ENCODE measurements around the gene SUSD6. TPM values are rescaled to one million over a fixed set of nuclear protein-coding genes. Genes with fewer than 3 reads are reported as not detected.

SUSD6 gene
- total RNA-seq, 3 donors from 2014 or later (not counting 1 experiment from before 2014, with no cell fraction given): 119 to 144 (median 140) TPM

DNA sequence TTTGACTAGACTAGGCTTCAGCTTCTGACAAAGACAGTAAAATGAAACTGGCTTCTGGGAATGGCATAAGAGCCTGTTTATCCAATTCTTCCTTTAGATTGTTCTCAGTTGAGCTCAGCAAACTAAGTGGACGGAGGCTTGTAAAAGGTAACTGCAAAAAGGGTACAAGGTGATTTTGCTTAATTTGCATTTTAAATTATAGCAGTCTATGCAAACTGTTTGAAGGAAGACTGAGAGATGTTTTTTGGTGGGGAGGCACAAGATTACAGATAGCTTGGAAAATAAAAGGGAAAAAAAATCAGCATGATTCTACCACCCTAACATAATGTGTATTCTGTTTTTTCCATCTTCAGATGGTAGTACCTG is 5.0 kb downstream of the SUSD6 start:
- Mint-ChIP-seq H3K4me3 (peak overlapping the region; percentile 89), H3K4me1 (peaks cover 88 to 93% of the 10 kb centered on the region in 2 donors), H3K27me3 (ENCODE audit: low read depth in 2 of 2) (no peaks in the 10 kb centered on the region), H3K9me3 (no peaks in the 10 kb centered on the region), H3K27ac (peak overlapping the region; percentile 95 to 96), H3K36me3 (no peaks in the 10 kb centered on the region)
- ATAC-seq: no peak
- DNase-seq: no peak
- Histone ChIP-seq H3K4me1 (ENCODE audit: control insufficient read depth, insufficient read depth, low read length) (peaks cover 62% of the 10 kb centered on the region), H3K36me3 (ENCODE audit: control insufficient read depth, insufficient read depth, low read length) (no peaks in the 10 kb centered on the region), H3K9me3 (ENCODE audit: control insufficient read depth, insufficient read depth, low read length) (no peaks in the 10 kb centered on the region), H3K27ac (ENCODE audit: low read length) (peak overlapping the region; percentile 76), H3K4me3 (ENCODE audit: low read length) (no peak overlapping the region), H3K27me3 (ENCODE audit: control insufficient read depth, insufficient read depth, low read length) (no peaks in the 10 kb centered on the region)
- TF ChIP-seq, protein P1, sequence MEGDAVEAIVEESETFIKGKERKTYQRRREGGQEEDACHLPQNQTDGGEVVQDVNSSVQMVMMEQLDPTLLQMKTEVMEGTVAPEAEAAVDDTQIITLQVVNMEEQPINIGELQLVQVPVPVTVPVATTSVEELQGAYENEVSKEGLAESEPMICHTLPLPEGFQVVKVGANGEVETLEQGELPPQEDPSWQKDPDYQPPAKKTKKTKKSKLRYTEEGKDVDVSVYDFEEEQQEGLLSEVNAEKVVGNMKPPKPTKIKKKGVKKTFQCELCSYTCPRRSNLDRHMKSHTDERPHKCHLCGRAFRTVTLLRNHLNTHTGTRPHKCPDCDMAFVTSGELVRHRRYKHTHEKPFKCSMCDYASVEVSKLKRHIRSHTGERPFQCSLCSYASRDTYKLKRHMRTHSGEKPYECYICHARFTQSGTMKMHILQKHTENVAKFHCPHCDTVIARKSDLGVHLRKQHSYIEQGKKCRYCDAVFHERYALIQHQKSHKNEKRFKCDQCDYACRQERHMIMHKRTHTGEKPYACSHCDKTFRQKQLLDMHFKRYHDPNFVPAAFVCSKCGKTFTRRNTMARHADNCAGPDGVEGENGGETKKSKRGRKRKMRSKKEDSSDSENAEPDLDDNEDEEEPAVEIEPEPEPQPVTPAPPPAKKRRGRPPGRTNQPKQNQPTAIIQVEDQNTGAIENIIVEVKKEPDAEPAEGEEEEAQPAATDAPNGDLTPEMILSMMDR (IDR thresholded peaks at IDR 0.05): no peak
- 86% methylated on average over 1 of the region's 1 CpG for WGBS (ENCODE audit: insufficient coverage)
- intact Hi-C loops (cut with micrococcal nuclease): loop anchor here (10.0 kb wide), 1 partner anchor 822 kb away; the partner anchor contains the start of gene ZFP36L1

DNA sequence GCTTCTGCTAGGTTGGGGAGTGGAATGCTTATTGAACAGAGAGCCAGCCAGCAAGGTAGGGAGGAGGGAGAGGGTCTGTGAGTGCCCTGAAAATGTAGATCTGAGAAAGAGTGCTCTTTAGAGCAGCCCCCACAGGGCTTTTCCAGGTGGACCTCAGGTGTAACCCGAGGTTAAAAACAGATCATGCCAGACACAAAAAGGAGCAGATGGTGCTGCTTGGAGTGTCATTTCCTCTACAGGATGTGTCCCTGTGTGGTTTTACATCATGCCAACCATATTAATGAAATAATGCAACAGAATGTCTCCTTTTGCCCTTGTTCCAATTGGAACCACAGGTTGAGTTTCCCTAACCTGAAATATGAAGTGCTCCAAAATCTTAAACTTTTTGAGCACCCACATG is 6.4 kb downstream of the SUSD6 start:
- no peaks in the 10 kb centered on the region for H3K27me3 ChIP-seq (ENCODE audit: control insufficient read depth, insufficient read depth, low read length)
- Mint-ChIP-seq H3K4me3 (no peak overlapping the region), H3K27me3 (ENCODE audit: low read depth in 2 of 2) (no peaks in the 10 kb centered on the region), H3K4me1 (peaks cover 88 to 97% of the 10 kb centered on the region in 2 donors), H3K27ac (peak overlapping the region; percentile 95 to 96), H3K9me3 (no peaks in the 10 kb centered on the region), H3K36me3 (no peaks in the 10 kb centered on the region)
- H3K27ac ChIP-seq (ENCODE audit: low read length): peak overlapping the region; percentile 26
- DNase-seq (peak in 1 of 2 donors; percentile 45), ATAC-seq (no peak)
- TF ChIP-seq, protein P1 (IDR thresholded peaks at IDR 0.05): no peak
- 0% methylated on average over 1 of the region's 1 CpG for WGBS (ENCODE audit: insufficient coverage)
- no peaks in the 10 kb centered on the region for H3K9me3 ChIP-seq (ENCODE audit: control insufficient read depth, insufficient read depth, low read length)
- H3K4me3 ChIP-seq (ENCODE audit: low read length): no peak overlapping the region
- intact Hi-C loops (cut with micrococcal nuclease): loop anchor here (2.0 to 10.0 kb wide), 2 partner anchors 37 to 823 kb away; partner anchors contain the start of gene ZFP36L1
- peaks cover 60% of the 10 kb centered on the region for H3K4me1 ChIP-seq (ENCODE audit: control insufficient read depth, insufficient read depth, low read length)
- H3K36me3 ChIP-seq (ENCODE audit: control insufficient read depth, insufficient read depth, low read length): no peaks in the 10 kb centered on the region

DNA sequence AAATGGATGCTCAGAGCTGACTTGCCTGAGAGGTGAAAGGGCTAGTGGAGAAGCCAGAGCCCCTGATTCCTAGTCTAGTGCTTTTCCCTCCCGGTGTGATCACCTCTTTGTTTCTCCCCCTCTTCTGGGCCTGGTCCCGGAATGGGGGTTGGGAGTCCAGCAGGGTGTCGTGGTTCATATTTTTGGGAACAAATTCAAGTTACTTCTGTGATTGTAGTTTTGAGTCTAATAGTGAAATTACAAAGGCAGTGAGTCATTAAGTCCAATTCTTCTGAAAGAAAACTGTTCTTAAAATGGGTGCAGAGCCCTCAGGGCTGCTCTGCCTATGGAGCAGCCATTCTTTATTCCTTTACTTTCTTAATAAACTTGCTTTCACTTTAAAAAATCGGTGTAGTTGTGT is 7.6 kb downstream of the SUSD6 start:
- H3K9me3 Mint-ChIP-seq: no peaks in the 10 kb centered on the region
- H3K27me3 Mint-ChIP-seq (ENCODE audit: low read depth in 2 of 2): no peaks in the 10 kb centered on the region
- TF ChIP-seq, protein P1 (IDR thresholded peaks at IDR 0.05): no peak
- ATAC-seq (no peak), DNase-seq (no peak)
- H3K4me1 ChIP-seq (ENCODE audit: control insufficient read depth, insufficient read depth, low read length): peaks cover 55% of the 10 kb centered on the region
- H3K27me3 ChIP-seq (ENCODE audit: control insufficient read depth, insufficient read depth, low read length): no peaks in the 10 kb centered on the region
- H3K9me3 ChIP-seq (ENCODE audit: control insufficient read depth, insufficient read depth, low read length): no peaks in the 10 kb centered on the region
- peak overlapping the region; percentile 21 for H3K27ac ChIP-seq (ENCODE audit: low read length)
- H3K36me3 Mint-ChIP-seq: no peaks in the 10 kb centered on the region
- WGBS (ENCODE audit: insufficient coverage): 79% methylated on average over 4 of the region's 4 CpGs
- intact Hi-C loops (cut with micrococcal nuclease): loop anchor here (2.0 to 10.0 kb wide), 2 partner anchors 36 to 824 kb away; partner anchors contain the start of gene ZFP36L1
- H3K4me1 Mint-ChIP-seq: peaks cover 84 to 94% of the 10 kb centered on the region in 2 donors
- H3K27ac Mint-ChIP-seq: peak overlapping the region; percentile 95 to 96
- H3K36me3 ChIP-seq (ENCODE audit: control insufficient read depth, insufficient read depth, low read length): no peaks in the 10 kb centered on the region
- no peak overlapping the region for H3K4me3 ChIP-seq (ENCODE audit: low read length)
- H3K4me3 Mint-ChIP-seq: no peak overlapping the region

DNA sequence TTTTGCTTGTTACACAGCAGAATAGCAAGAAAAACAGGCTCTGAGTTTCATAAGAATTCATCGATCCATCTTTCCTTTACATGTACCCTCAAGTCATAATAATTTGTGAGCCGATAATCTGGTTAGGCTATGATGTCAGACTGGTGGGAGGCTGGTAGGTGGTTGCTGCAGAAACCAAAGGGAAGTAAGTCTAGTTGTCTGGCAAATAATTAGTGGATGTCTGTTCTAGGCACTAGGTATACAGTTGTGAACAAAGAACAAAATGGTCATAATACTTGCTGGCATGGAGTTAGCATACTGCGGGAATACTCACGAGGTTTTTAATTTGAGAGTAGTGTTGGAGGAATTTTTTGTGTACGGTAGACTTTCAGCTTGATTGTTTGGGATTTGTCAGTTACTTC is 8.8 kb downstream of the SUSD6 start:
- ATAC-seq (no peak), DNase-seq (peak in 1 of 2 donors; percentile 39)
- H3K27me3 ChIP-seq (ENCODE audit: control insufficient read depth, insufficient read depth, low read length): no peaks in the 10 kb centered on the region
- H3K36me3 ChIP-seq (ENCODE audit: control insufficient read depth, insufficient read depth, low read length): no peaks in the 10 kb centered on the region
- TF ChIP-seq, protein P1 (IDR thresholded peaks at IDR 0.05): no peak
- Mint-ChIP-seq H3K4me1 (peaks cover 79 to 87% of the 10 kb centered on the region in 2 donors), H3K27ac (peak overlapping the region; percentile 95 to 96), H3K27me3 (ENCODE audit: low read depth in 2 of 2) (no peaks in the 10 kb centered on the region), H3K36me3 (no peaks in the 10 kb centered on the region), H3K4me3 (peak overlapping the region; percentile 18), H3K9me3 (no peaks in the 10 kb centered on the region)
- H3K4me1 ChIP-seq (ENCODE audit: control insufficient read depth, insufficient read depth, low read length): peaks cover 52% of the 10 kb centered on the region
- WGBS (ENCODE audit: insufficient coverage): 53% methylated on average over 4 of the region's 5 CpGs
- intact Hi-C loops (cut with micrococcal nuclease): no loop called here
- H3K4me3 ChIP-seq (ENCODE audit: low read length): no peak overlapping the region
- H3K9me3 ChIP-seq (ENCODE audit: control insufficient read depth, insufficient read depth, low read length): no peaks in the 10 kb centered on the region
- peak overlapping the region; percentile 2 for H3K27ac ChIP-seq (ENCODE audit: low read length)
